ENCODE data around the gene CCM2L.

DNA sequence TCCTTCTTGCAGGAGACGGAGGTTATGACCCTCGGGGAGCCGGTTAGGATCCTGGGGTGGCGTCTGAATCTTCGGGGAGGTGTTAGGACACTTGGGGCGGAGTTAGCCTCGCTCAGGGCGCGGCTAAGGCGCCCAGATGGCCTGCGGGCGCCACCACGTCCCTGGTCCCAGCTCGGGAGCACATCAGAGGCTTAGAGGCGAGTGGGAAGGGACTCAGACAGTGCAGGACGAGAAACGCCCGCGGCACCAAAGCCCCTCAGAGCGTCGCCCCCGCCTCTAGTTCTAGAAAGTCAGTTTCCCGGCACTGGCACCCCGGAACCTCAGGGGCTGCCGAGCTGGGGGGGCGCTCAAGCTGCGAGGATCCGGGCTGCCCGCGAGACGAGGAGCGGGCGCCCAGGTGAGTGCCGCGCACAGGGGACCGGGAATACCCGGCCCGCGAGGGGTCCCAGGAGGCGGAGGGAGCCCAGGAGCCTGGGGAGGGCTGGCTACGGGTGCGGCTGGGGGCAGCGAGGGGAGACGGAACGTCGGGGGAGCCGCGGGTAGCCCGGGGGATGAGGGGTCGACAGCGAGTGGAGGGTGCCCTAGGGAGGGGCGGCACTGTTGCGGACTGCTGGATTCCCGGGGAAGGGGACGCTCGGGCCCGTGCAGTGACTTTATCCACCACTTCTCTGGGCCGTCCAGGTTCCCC is 42.0 kb downstream of the CCM2L start, which contains the start of gene HCK:
- TF ChIP-seq FOXS1 (CRISPR knock-in tag; IDR thresholded peaks at IDR 0.05) (no peak), POLR2A (IDR thresholded peaks at IDR 0.05; ENCODE audit: low read length) (no peak), HDAC2 (IDR thresholded peaks at IDR 0.05) (no peak), SREBF2 (IDR thresholded peaks at IDR 0.05) (no peak), MYC (IDR thresholded peaks at IDR 0.05; ENCODE audit: borderline replicate concordance, low read length) (no peak), JUN (IDR thresholded peaks at IDR 0.05) (no peak), SMC3 (IDR thresholded peaks at IDR 0.05) (no peak), HOXA7 (CRISPR knock-in tag; IDR thresholded peaks at IDR 0.05) (no peak)
- TF ChIP-seq, protein P1, sequence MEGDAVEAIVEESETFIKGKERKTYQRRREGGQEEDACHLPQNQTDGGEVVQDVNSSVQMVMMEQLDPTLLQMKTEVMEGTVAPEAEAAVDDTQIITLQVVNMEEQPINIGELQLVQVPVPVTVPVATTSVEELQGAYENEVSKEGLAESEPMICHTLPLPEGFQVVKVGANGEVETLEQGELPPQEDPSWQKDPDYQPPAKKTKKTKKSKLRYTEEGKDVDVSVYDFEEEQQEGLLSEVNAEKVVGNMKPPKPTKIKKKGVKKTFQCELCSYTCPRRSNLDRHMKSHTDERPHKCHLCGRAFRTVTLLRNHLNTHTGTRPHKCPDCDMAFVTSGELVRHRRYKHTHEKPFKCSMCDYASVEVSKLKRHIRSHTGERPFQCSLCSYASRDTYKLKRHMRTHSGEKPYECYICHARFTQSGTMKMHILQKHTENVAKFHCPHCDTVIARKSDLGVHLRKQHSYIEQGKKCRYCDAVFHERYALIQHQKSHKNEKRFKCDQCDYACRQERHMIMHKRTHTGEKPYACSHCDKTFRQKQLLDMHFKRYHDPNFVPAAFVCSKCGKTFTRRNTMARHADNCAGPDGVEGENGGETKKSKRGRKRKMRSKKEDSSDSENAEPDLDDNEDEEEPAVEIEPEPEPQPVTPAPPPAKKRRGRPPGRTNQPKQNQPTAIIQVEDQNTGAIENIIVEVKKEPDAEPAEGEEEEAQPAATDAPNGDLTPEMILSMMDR (IDR thresholded peaks at IDR 0.05): no peak
- TF ChIP-seq, protein P2, sequence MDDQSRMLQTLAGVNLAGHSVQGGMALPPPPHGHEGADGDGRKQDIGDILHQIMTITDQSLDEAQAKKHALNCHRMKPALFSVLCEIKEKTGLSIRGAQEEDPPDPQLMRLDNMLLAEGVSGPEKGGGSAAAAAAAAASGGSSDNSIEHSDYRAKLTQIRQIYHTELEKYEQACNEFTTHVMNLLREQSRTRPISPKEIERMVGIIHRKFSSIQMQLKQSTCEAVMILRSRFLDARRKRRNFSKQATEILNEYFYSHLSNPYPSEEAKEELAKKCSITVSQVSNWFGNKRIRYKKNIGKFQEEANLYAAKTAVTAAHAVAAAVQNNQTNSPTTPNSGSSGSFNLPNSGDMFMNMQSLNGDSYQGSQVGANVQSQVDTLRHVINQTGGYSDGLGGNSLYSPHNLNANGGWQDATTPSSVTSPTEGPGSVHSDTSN (IDR thresholded peaks at IDR 0.05): no peak
